Mucosa of descending colon (tissue), 3 donors: ENCODE data around the gene RAPGEF5. TPM values are rescaled to one million over a fixed set of nuclear protein-coding genes. Genes with fewer than 3 reads are reported as not detected.
A peak's percentile ranks its signal among the peaks of the same experiment; 100 is the strongest.

ENCODE experiments used
- ATAC-seq: fragments of 200-7000 bp; cut with Tn5 transposase; one replicate; pipeline ENCODE4 v1.9.1; 2020; ENCODE audit warnings: mild to moderate bottlenecking, moderate library complexity
- DNase-seq, 3 donors: peaks; one replicate each; pipeline ENCODE4 v3.0.0-alpha.2; 2020
- H3K36me3 ChIP-seq: fragments of 200-600 bp; one replicate; pipeline ENCODE4 v1.8.0; 2021; ENCODE audit warnings: low read depth, mild to moderate bottlenecking
- H3K4me1 ChIP-seq: fragments of 200-600 bp; one replicate; pipeline ENCODE4 v1.8.0; 2021; ENCODE audit warnings: low read depth, mild to moderate bottlenecking
- H3K4me3 ChIP-seq: fragments of 200-600 bp; one replicate; pipeline ENCODE4 v1.8.0; 2021; ENCODE audit warnings: mild to moderate bottlenecking
- H3K9me3 ChIP-seq: fragments of 200-600 bp; one replicate; pipeline ENCODE4 v1.8.0; 2021; ENCODE audit warnings: mild to moderate bottlenecking
- CTCF ChIP-seq: fragments of 200-600 bp; IDR thresholded peaks from one replicate; pipeline ENCODE4 v1.8.0; 2022; ENCODE audit warnings: antibody characterized with exemption, mild to moderate bottlenecking
- intact Hi-C, 2 donors: fragments of 100-400 bp; cut with DNase I in 1 of 2; cut with micrococcal nuclease in 1 of 2; formaldehyde crosslinking; loops; one replicate each; pipeline versions ENCODE4 v1.11.0 to v1.11.1; 2022; cut with DNase I, micrococcal nuclease
- total RNA-seq, 3 donors: library from RNA; stranded (reverse); fragmentation: NEBNext Ultra II Directional in 2 of 3; extraction: Animal tissue kit (Norgen Biotek cat#: 25700) in 2 of 3; gene quantifications; one replicate each; pipeline versions ENCODE4 v1.2.1 to v1.2.4, GENCODE V29; 2021 to 2023
- donor health status: DM: no; HTN: no; CAD: no; lungs with moderate emphysema.
- donor health status: DM: no; HTN: no; CAD: no.
- donor health status: DM: no; HTN: yes; CAD: no.

The RAPGEF5 gene
- total RNA-seq, 3 donors from 2014 or later = 34.7 to 87.8 (median 59.5) TPM

- DNase-seq (no peak), ATAC-seq (no peak)
- Histone ChIP-seq H3K36me3 (no peaks in the 10 kb centered on the region), H3K9me3 (no peaks in the 10 kb centered on the region), H3K4me3 (no peak overlapping the region), H3K4me1 (peaks cover 17% of the 10 kb centered on the region)
- intact Hi-C loops = no loop called here
- TF ChIP-seq CTCF = no peak
These were observed 152.6 kb downstream of the RAPGEF5 start for GRCh38 chr7:22204312-22204711.

GRCh38 chr7:22202141-22202540 lies 154.8 kb downstream of the RAPGEF5 start:
- TF ChIP-seq CTCF = no peak
- intact Hi-C loops = no loop called here
- ATAC-seq = peak; percentile 60
- DNase-seq = peak in 1 of 3 donors; percentile 58
- no peaks in the 10 kb centered on the region for H3K36me3 ChIP-seq
- no peaks in the 10 kb centered on the region for H3K9me3 ChIP-seq
- H3K4me1 ChIP-seq = peaks cover 17% of the 10 kb centered on the region
- no peak overlapping the region for H3K4me3 ChIP-seq

- DNase-seq (no peak), ATAC-seq (peak; percentile 46)
- peaks cover 17% of the 10 kb centered on the region for H3K4me1 ChIP-seq
- H3K4me3 ChIP-seq = no peak overlapping the region
- intact Hi-C loops = no loop called here
- TF ChIP-seq CTCF = no peak
- no peaks in the 10 kb centered on the region for H3K36me3 ChIP-seq
- H3K9me3 ChIP-seq = no peaks in the 10 kb centered on the region
These were observed 155.6 kb downstream of the RAPGEF5 start for GRCh38 chr7:22201186-22201880.

- H3K4me3 ChIP-seq = no peak overlapping the region
- intact Hi-C loops = no loop called here
- no peaks in the 10 kb centered on the region for H3K9me3 ChIP-seq
- ATAC-seq (no peak), DNase-seq (no peak)
- no peaks in the 10 kb centered on the region for H3K36me3 ChIP-seq
- TF ChIP-seq CTCF = no peak
- peaks cover 17% of the 10 kb centered on the region for H3K4me1 ChIP-seq
These were observed 156.2 kb downstream of the RAPGEF5 start for GRCh38 chr7:22200777-22201176.

- TF ChIP-seq CTCF = no peak
- DNase-seq (no peak), ATAC-seq (no peak)
- H3K9me3 ChIP-seq = no peaks in the 10 kb centered on the region
- H3K4me3 ChIP-seq = no peak overlapping the region
- intact Hi-C loops = no loop called here
- peaks cover 17% of the 10 kb centered on the region for H3K4me1 ChIP-seq
- H3K36me3 ChIP-seq = no peaks in the 10 kb centered on the region
These were observed 156.7 kb downstream of the RAPGEF5 start for GRCh38 chr7:22200238-22200637.

- no peak overlapping the region for H3K4me3 ChIP-seq
- TF ChIP-seq CTCF = no peak
- no peak for DNase-seq
- no peaks in the 10 kb centered on the region for H3K9me3 ChIP-seq
- ATAC-seq = no peak
- intact Hi-C loops = no loop called here
- H3K36me3 ChIP-seq = no peaks in the 10 kb centered on the region
- peaks cover 16% of the 10 kb centered on the region for H3K4me1 ChIP-seq
These were observed 159.6 kb downstream of the RAPGEF5 start for GRCh38 chr7:22197376-22197775.
